ENCODE data around the gene SMYD3.

SMYD3 gene

GRCh38 chr1:246200738-246201137 lies 306.3 kb downstream of the SMYD3 start:
- no peaks in the 10 kb centered on the region for H3F3A ChIP-seq (ENCODE audit: control insufficient read depth, insufficient read depth)
- no peaks in the 10 kb centered on the region for H3K9me2 ChIP-seq (replicated peaks; ENCODE audit: control insufficient read depth, low read length)
- H3K36me3 ChIP-seq (ENCODE audit: control insufficient read depth, low read length): no peaks in the 10 kb centered on the region
- H3K27ac ChIP-seq (ENCODE audit: low read depth, low read length): no peak overlapping the region
- no peak for TF ChIP-seq CTCF (IDR thresholded peaks at IDR 0.05; ENCODE audit: low read depth, low read length, poor library complexity, severe bottlenecking)
- TF ChIP-seq EZH2phosphoT487 (IDR thresholded peaks at IDR 0.05; ENCODE audit: borderline replicate concordance, low read length): no peak
- no peaks in the 10 kb centered on the region for H3K27me3 ChIP-seq (ENCODE audit: control insufficient read depth, low read length)
- no peak overlapping the region for H3K4me3 ChIP-seq (ENCODE audit: low read length)
- H3K79me2 ChIP-seq (ENCODE audit: control insufficient read depth, low read length): no peaks in the 10 kb centered on the region
- no peaks in the 10 kb centered on the region for H3K9me3 ChIP-seq (ENCODE audit: control insufficient read depth, insufficient read depth, low read length)
- no peaks in the 10 kb centered on the region for H4K20me1 ChIP-seq (ENCODE audit: control insufficient read depth, insufficient read depth, low read depth, low read length)
- H3K4me1 ChIP-seq (ENCODE audit: control insufficient read depth, low read length): no peaks in the 10 kb centered on the region
- H3K4me2 ChIP-seq (ENCODE audit: low read length): no peak overlapping the region

- H3K79me2 ChIP-seq (ENCODE audit: control insufficient read depth, low read length): no peaks in the 10 kb centered on the region
- TF ChIP-seq EZH2phosphoT487 (IDR thresholded peaks at IDR 0.05; ENCODE audit: borderline replicate concordance, low read length) (no peak), CTCF (IDR thresholded peaks at IDR 0.05; ENCODE audit: low read depth, low read length, poor library complexity, severe bottlenecking) (no peak)
- H4K20me1 ChIP-seq (ENCODE audit: control insufficient read depth, insufficient read depth, low read depth, low read length): no peaks in the 10 kb centered on the region
- H3F3A ChIP-seq (ENCODE audit: control insufficient read depth, insufficient read depth): no peaks in the 10 kb centered on the region
- no peaks in the 10 kb centered on the region for H3K27me3 ChIP-seq (ENCODE audit: control insufficient read depth, low read length)
- no peak overlapping the region for H3K4me3 ChIP-seq (ENCODE audit: low read length)
- no peaks in the 10 kb centered on the region for H3K4me1 ChIP-seq (ENCODE audit: control insufficient read depth, low read length)
- H3K9me2 ChIP-seq (replicated peaks; ENCODE audit: control insufficient read depth, low read length): no peaks in the 10 kb centered on the region
- no peak overlapping the region for H3K4me2 ChIP-seq (ENCODE audit: low read length)
- no peak overlapping the region for H3K27ac ChIP-seq (ENCODE audit: low read depth, low read length)
- H3K36me3 ChIP-seq (ENCODE audit: control insufficient read depth, low read length): no peaks in the 10 kb centered on the region
- H3K9me3 ChIP-seq (ENCODE audit: control insufficient read depth, insufficient read depth, low read length): no peaks in the 10 kb centered on the region
These were observed 306.9 kb downstream of the SMYD3 start for GRCh38 chr1:246200225-246200624.

- no peak overlapping the region for H3K4me2 ChIP-seq (ENCODE audit: low read length)
- no peak overlapping the region for H3K27ac ChIP-seq (ENCODE audit: low read depth, low read length)
- H3K9me2 ChIP-seq (replicated peaks; ENCODE audit: control insufficient read depth, low read length): no peaks in the 10 kb centered on the region
- no peaks in the 10 kb centered on the region for H3K9me3 ChIP-seq (ENCODE audit: control insufficient read depth, insufficient read depth, low read length)
- no peak overlapping the region for H3K4me3 ChIP-seq (ENCODE audit: low read length)
- no peaks in the 10 kb centered on the region for H4K20me1 ChIP-seq (ENCODE audit: control insufficient read depth, insufficient read depth, low read depth, low read length)
- no peaks in the 10 kb centered on the region for H3K36me3 ChIP-seq (ENCODE audit: control insufficient read depth, low read length)
- H3K27me3 ChIP-seq (ENCODE audit: control insufficient read depth, low read length): no peaks in the 10 kb centered on the region
- H3K79me2 ChIP-seq (ENCODE audit: control insufficient read depth, low read length): no peaks in the 10 kb centered on the region
- no peaks in the 10 kb centered on the region for H3F3A ChIP-seq (ENCODE audit: control insufficient read depth, insufficient read depth)
- H3K4me1 ChIP-seq (ENCODE audit: control insufficient read depth, low read length): no peaks in the 10 kb centered on the region
- TF ChIP-seq CTCF (IDR thresholded peaks at IDR 0.05; ENCODE audit: low read depth, low read length, poor library complexity, severe bottlenecking) (no peak), EZH2phosphoT487 (IDR thresholded peaks at IDR 0.05; ENCODE audit: borderline replicate concordance, low read length) (no peak)
These were observed 307.9 kb downstream of the SMYD3 start for GRCh38 chr1:246199086-246199645.

Measured in DOHH2 (cell line).